HepG2 (cell line): ENCODE measurements around the gene NSMCE4A. TPM values are rescaled to one million over a fixed set of nuclear protein-coding genes. Genes with fewer than 3 reads are reported as not detected.

Experiments
- ATAC-seq: fragments of 200-7000 bp; cut with Tn5 transposase; 3 replicates; pipeline ENCODE4 v1.9.1; 2020; ENCODE audit warnings: mild to moderate bottlenecking, moderate library complexity
- BruUV-seq: library from RNA; stranded (reverse); fragments of 400-500 nt; replicated peaks from 2 replicates; lab custom pipeline; 2021; lab: Mats Ljungman, UMichigan
- CTCF ChIA-PET: fragments of 300-600 bp; formaldehyde crosslinking; extraction: SDS; loops from one replicate; lab custom pipeline; 2021; ENCODE audit warnings: low total read pairs, inconsistent platforms, low intra/inter-chr PET ratio; lab: Yijun Ruan, JAX
- POLR2A ChIA-PET: fragments of 350-600 bp; sonication (Branson Sonifier 250); formaldehyde crosslinking; loops from one replicate; lab custom pipeline; 2020; ENCODE audit warnings: antibody characterized with exemption, inconsistent platforms; lab: Yijun Ruan, JAX
- DNase-seq: peaks from one replicate; pipeline ENCODE4 v3.0.0-alpha.2; 2015; ENCODE audit warnings: low spot score
- FAIRE-seq: peaks from 3 replicates; lab custom pipeline; 2011; peaks lifted over from hg19 to GRCh38; lab: Jason Lieb, UNC
- H2AFZ ChIP-seq: one replicate; pipeline ENCODE4 v1.6.1; 2011; ENCODE audit warnings: low read length, inconsistent platforms
- H3K27ac ChIP-seq: fragments of 300-600 bp; 3 replicates; pipeline ENCODE4 v1.8.0; 2011; ENCODE audit warnings: mixed run types, mild to moderate bottlenecking, mixed read lengths, low read length, inconsistent platforms; ENCODE audit not compliant: insufficient read depth; ENCODE audit errors: extremely low read length
- H3K27me3 ChIP-seq, 2 experiments: fragments of 200-600 bp in 1 of 2; 2 replicates in 1 of 2; 3 replicates in 1 of 2; pipeline versions ENCODE4 v1.6.0 to v1.8.0; 2011; ENCODE audit warnings: low read length in 2 of 2, mild to moderate bottlenecking in 2 of 2, moderate library complexity in 2 of 2, inconsistent platforms in 1 of 2; ENCODE audit not compliant: insufficient read depth in 2 of 2, control insufficient read depth in 1 of 2
- H3K36me3 ChIP-seq, 2 experiments: fragments of 200-600 bp in 1 of 2; replicated peaks in 1 of 2; 2 replicates in 1 of 2; 3 replicates in 1 of 2; pipeline versions ENCODE4 v1.5.1 to v1.8.0; 2011; ENCODE audit warnings: low read length in 2 of 2, inconsistent platforms in 1 of 2; ENCODE audit not compliant: insufficient read depth in 2 of 2, control insufficient read depth in 1 of 2
- H3K4me1 ChIP-seq: 2 replicates; pipeline ENCODE4 v1.5.1; 2012; ENCODE audit warnings: low read length, inconsistent platforms; ENCODE audit not compliant: insufficient read depth
- H3K4me2 ChIP-seq: 2 replicates; pipeline ENCODE4 v1.6.0; 2011; ENCODE audit warnings: low read depth, low read length, inconsistent platforms
- H3K4me3 ChIP-seq, 3 experiments: fragments of 200-600 bp in 1 of 3; sonication (generic), shearing (Covaris generic) in 1 of 3; replicated peaks in 1 of 3; 2 replicates each; pipeline ENCODE4 v1.5.1; 2011 to 2016; ENCODE audit warnings: low read length in 3 of 3, inconsistent platforms in 2 of 3, low read depth in 2 of 3, mild to moderate bottlenecking in 2 of 3, control low read depth in 1 of 3, mixed read lengths in 1 of 3; ENCODE audit not compliant: insufficient read depth in 1 of 3
- H3K79me2 ChIP-seq: one replicate; pipeline ENCODE4 v1.6.1; 2011; ENCODE audit warnings: low read length, inconsistent platforms; ENCODE audit not compliant: insufficient read depth
- H3K9ac ChIP-seq: 2 replicates; pipeline ENCODE4 v1.6.0; 2011; ENCODE audit warnings: mild to moderate bottlenecking, low read depth, low read length, inconsistent platforms; ENCODE audit not compliant: insufficient read depth
- H3K9me3 ChIP-seq: 2 replicates; pipeline ENCODE4 v1.5.1; 2012; ENCODE audit warnings: mild to moderate bottlenecking, low read length
- H4K20me1 ChIP-seq: 2 replicates; pipeline ENCODE4 v1.6.0; 2011; ENCODE audit warnings: inconsistent platforms, mild to moderate bottlenecking, low read length, moderate library complexity; ENCODE audit not compliant: insufficient read depth
- DPF2 ChIP-seq: sonication (generic); formaldehyde crosslinking; IDR thresholded peaks from 2 replicates; pipeline ENCODE4 v1.4.0; 2020; ENCODE audit warnings: mild to moderate bottlenecking, low read depth, missing genetic modification reagents, borderline replicate concordance
- KAT2B ChIP-seq: fragments of 150-350 bp; IDR thresholded peaks from 2 replicates; pipeline ENCODE4 v1.6.1; 2014; ENCODE audit warnings: low read depth, low read length, borderline replicate concordance
- RFXAP ChIP-seq: sonication (generic); formaldehyde crosslinking; IDR thresholded peaks from 2 replicates; pipeline ENCODE4 v1.4.0; 2020; ENCODE audit warnings: missing genetic modification reagents, borderline replicate concordance
- ZNF12 ChIP-seq: sonication (generic); formaldehyde crosslinking; IDR thresholded peaks from 2 replicates; pipeline ENCODE4 v1.5.0; 2020; ENCODE audit warnings: missing genetic modification reagents
- ZNF33B ChIP-seq: sonication (generic); formaldehyde crosslinking; IDR thresholded peaks from 2 replicates; pipeline ENCODE4 v1.5.1; 2020; ENCODE audit warnings: mild to moderate bottlenecking, missing genetic modification reagents
- ZNF607 ChIP-seq: sonication (generic); formaldehyde crosslinking; IDR thresholded peaks from 2 replicates; pipeline ENCODE4 v1.5.1; 2020; ENCODE audit warnings: missing genetic modification reagents, mild to moderate bottlenecking, borderline replicate concordance
- ZNF7 ChIP-seq: IDR thresholded peaks from 2 replicates; pipeline ENCODE4 v1.6.1; 2016; ENCODE audit warnings: missing biosample characterization, missing genetic modification reagents
- ZNF766 ChIP-seq: sonication (generic); formaldehyde crosslinking; IDR thresholded peaks from 2 replicates; pipeline ENCODE4 v1.5.0; 2020; ENCODE audit warnings: missing genetic modification reagents, borderline replicate concordance
- WGBS: methylation state at CpG from one replicate; pipeline ENCODE4 v1.1.6; 2017; ENCODE audit warnings: low lambda C conversion rate; 5-methylcytosine and 5-hydroxymethylcytosine counted together
- in situ Hi-C: cut with HindIII; loops from 2 replicates; pipeline ENCODE4 v1.10.0; 2017; ENCODE audit warnings: low pct_unique_long_range_greater_than_20kb; ENCODE audit not compliant: extremely low pct_ligation_motif_present
- intact Hi-C: fragments of 100-400 bp; cut with micrococcal nuclease; formaldehyde crosslinking; loops from one replicate; pipeline ENCODE4 v1.10.0; 2022; ENCODE audit not compliant: unreplicated experiment
- polyA plus RNA-seq, 8 experiments: library from polyadenylated mRNA; depleted of rRNA in 3 of 8; stranded (reverse) in 7 of 8; unstranded in 1 of 8; fragments of >200 nt; fragmentation: Illumina TruSeq in 4 of 8; extraction: Trizol in 4 of 8; gene quantifications; 2 replicates each; pipeline versions ENCODE4 v1.2.1 to v1.2.3, GENCODE V29; 2011 to 2016; ENCODE audit warnings: low read depth in 4 of 8, missing spikeins in 1 of 8, mixed read lengths in 1 of 8; ENCODE audit not compliant: insufficient read depth in 1 of 8
- total RNA-seq, 5 experiments: library from RNA; depleted of rRNA; stranded (reverse); fragments of >200 nt; fragmentation: Illumina TruSeq; extraction: Trizol; gene quantifications; 2 replicates each; pipeline ENCODE4 v1.2.3, GENCODE V29; 2016; ENCODE audit warnings: low read depth in 1 of 5
- TF ChIP-seq, protein P1 (sequence below): sonication (generic); formaldehyde crosslinking; IDR thresholded peaks from 2 replicates; pipeline ENCODE4 v1.5.1; 2020; ENCODE audit warnings: missing genetic modification reagents, mild to moderate bottlenecking, borderline replicate concordance
- TF ChIP-seq, protein P2 (sequence below): IDR thresholded peaks from 2 replicates; pipeline ENCODE4 v1.6.1; 2016; ENCODE audit warnings: low read depth, borderline replicate concordance
- TF ChIP-seq, protein P3 (sequence below): sonication (generic); formaldehyde crosslinking; IDR thresholded peaks from 2 replicates; pipeline ENCODE4 v1.8.1; 2023; ENCODE audit warnings: mild to moderate bottlenecking, missing genetic modification reagents, borderline replicate concordance
- TF ChIP-seq, protein P4 (sequence below): sonication (generic); formaldehyde crosslinking; IDR thresholded peaks from 2 replicates; pipeline ENCODE4 v1.9.0; 2022; ENCODE audit warnings: missing genetic modification reagents, mild to moderate bottlenecking, borderline replicate concordance

Gene NSMCE4A
- total and polyA plus RNA-seq, 2 of the 13 experiments (the other 11 are each of a cell fraction or from before 2014, with no cell fraction given) = 61.1 to 91.6 TPM

DNA sequence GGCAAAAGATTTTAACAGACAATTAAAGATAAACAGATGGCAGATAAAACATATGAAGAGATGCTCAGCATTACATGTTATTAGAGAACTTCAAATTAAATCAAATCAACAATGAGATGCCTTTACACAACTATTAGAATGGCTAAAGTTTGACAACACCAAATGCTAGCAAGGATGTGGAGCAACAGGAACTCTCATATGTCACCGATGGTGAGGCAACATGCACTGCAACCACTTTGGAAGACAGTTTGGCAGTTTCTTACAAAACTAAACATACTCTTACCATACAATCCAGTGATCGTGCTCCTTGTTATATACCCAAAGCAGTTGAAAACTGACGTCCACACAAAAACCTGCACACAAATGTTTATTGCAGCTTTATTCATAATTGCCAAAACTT, 33.5 kb downstream of the NSMCE4A start:
- TF ChIP-seq ZNF7 (CRISPR knock-in tag) = peak; percentile 75
- TF ChIP-seq KAT2B = no peak
- Histone ChIP-seq H3K27ac (no peak overlapping the region), H3K27me3 (no peaks in the 10 kb centered on the region), H3K4me3 (no peak overlapping the region), H3K4me2 (no peak overlapping the region), H3K4me1 (peaks cover 17% of the 10 kb centered on the region), H2AFZ (no peak overlapping the region), H3K79me2 (no peaks in the 10 kb centered on the region), H3K36me3 (no peaks in the 10 kb centered on the region), H3K9me3 (no peaks in the 10 kb centered on the region), H3K9ac (no peak overlapping the region), H4K20me1 (no peaks in the 10 kb centered on the region)
- FAIRE-seq = no peak
- POLR2A ChIA-PET = no interaction called here
- in situ Hi-C loops (no loop called here), intact Hi-C loops (no loop called here)
- ATAC-seq = no peak
- CTCF ChIA-PET = no interaction called here
- no peak for DNase-seq
- 59% methylated on average over 3 of the region's 3 CpGs for WGBS
- no TSS peak for BruUV-seq

DNA sequence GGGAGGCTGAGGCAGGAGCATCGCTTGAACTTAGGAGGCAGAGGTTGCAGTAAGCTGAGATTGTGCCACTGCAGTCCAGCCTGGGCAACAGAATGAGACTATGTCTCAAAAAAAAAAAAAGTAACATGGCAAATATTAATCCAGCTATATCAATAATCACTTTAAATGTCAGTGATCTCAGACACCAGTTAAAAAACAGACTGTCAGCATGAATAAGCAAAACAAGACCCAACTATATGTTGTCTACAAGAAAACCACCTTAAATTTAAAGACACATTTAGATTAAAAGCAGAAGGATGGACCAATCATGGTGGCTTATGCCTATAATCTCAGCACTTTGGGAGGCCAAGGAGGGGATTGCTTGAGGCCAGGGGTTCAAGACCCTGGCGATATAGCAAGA, 38.7 kb downstream of the NSMCE4A start:
- Histone ChIP-seq H3K9ac (no peak overlapping the region), H3K9me3 (no peaks in the 10 kb centered on the region), H3K27me3 (no peaks in the 10 kb centered on the region), H3K4me2 (peak overlapping the region; percentile 61; the same call in 1 of the 2 replicates), H3K4me1 (peaks cover 59% of the 10 kb centered on the region), H3K36me3 (no peaks in the 10 kb centered on the region), H3K79me2 (no peaks in the 10 kb centered on the region), H3K27ac (peak overlapping the region; percentile 74), H3K4me3 (no peak overlapping the region), H4K20me1 (no peaks in the 10 kb centered on the region), H2AFZ (no peak overlapping the region)
- DNase-seq (no peak), ATAC-seq (no peak; the same call in 2 of the 3 replicates), FAIRE-seq (no peak)
- intact Hi-C loops (no loop called here), in situ Hi-C loops (no loop called here)
- BruUV-seq = no TSS peak
- CTCF ChIA-PET = no interaction called here
- no peak for TF ChIP-seq ZNF12 (CRISPR knock-in tag)
- TF ChIP-seq, protein P1, sequence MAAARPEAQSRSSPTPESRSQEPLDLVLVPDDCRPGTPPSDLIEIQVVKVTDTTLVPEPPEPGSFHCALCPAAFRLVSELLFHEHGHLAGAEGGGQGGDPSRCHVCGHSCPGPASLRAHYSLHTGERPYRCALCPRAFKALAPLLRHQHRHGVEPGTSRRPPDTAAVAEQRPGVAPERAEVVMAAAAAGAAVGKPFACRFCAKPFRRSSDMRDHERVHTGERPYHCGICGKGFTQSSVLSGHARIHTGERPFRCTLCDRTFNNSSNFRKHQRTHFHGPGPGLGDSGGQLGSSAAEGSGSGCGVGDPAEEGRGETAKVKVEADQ = 0 out of 2 replicates have a peak, but pooled peaks have one; percentile 45
- no peak for TF ChIP-seq RFXAP
- TF ChIP-seq, protein P2, sequence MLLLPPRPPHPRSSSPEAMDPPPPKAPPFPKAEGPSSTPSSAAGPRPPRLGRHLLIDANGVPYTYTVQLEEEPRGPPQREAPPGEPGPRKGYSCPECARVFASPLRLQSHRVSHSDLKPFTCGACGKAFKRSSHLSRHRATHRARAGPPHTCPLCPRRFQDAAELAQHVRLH (CRISPR knock-in tag) = no peak
- TF ChIP-seq ZNF33B (CRISPR knock-in tag) = no peak
- TF ChIP-seq DPF2 (CRISPR knock-in tag) = no peak
- TF ChIP-seq ZNF607 (CRISPR knock-in tag) = no peak
- TF ChIP-seq, protein P3, sequence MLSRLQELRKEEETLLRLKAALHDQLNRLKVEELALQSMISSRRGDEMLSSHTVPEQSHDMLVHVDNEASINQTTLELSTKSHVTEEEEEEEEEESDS (CRISPR knock-in tag) = no peak
- TF ChIP-seq, protein P4, sequence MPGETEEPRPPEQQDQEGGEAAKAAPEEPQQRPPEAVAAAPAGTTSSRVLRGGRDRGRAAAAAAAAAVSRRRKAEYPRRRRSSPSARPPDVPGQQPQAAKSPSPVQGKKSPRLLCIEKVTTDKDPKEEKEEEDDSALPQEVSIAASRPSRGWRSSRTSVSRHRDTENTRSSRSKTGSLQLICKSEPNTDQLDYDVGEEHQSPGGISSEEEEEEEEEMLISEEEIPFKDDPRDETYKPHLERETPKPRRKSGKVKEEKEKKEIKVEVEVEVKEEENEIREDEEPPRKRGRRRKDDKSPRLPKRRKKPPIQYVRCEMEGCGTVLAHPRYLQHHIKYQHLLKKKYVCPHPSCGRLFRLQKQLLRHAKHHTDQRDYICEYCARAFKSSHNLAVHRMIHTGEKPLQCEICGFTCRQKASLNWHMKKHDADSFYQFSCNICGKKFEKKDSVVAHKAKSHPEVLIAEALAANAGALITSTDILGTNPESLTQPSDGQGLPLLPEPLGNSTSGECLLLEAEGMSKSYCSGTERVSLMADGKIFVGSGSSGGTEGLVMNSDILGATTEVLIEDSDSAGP (CRISPR knock-in tag) = 0 out of 2 replicates have a peak, but pooled peaks have one; percentile 6
- TF ChIP-seq ZNF766 (CRISPR knock-in tag) = no peak
- POLR2A ChIA-PET = interaction anchor here (0.7 to 3.1 kb wide), 10 partner anchors 9 to 177 kb away, joined by 3 to 21 read pairs (median 4); partner anchors contain the start of genes ATE1 and NSMCE4A
- 94% methylated on average over 2 of the region's 2 CpGs for WGBS
